Karpas-422 (cell line): ENCODE data around the gene POLE. TPM values are rescaled to one million over a fixed set of nuclear protein-coding genes. Genes with fewer than 3 reads are reported as not detected.

ENCODE experiments used
- DNase-seq: peaks from one replicate; pipeline ENCODE4 v3.0.0-alpha.2; 2015
- H2AFZ ChIP-seq: fragments of 200-600 bp; sonication (generic); 2 replicates; pipeline ENCODE4 v1.6.1; 2014; ENCODE audit warnings: antibody characterized with exemption, low read length, mixed read lengths
- H3K27ac ChIP-seq: fragments of 200-600 bp; sonication (generic); 2 replicates; pipeline ENCODE4 v1.5.1; 2014; ENCODE audit warnings: mild to moderate bottlenecking, low read length, moderate library complexity
- H3K27me3 ChIP-seq: fragments of 200-600 bp; sonication (generic); 2 replicates; pipeline ENCODE4 v1.6.1; 2014; ENCODE audit warnings: low read length, mixed read lengths
- H3K36me3 ChIP-seq: fragments of 200-600 bp; sonication (generic); 2 replicates; pipeline ENCODE4 v1.6.1; 2014; ENCODE audit warnings: low read length, mixed read lengths; ENCODE audit not compliant: insufficient read depth
- H3K4me1 ChIP-seq: fragments of 200-600 bp; sonication (generic); 2 replicates; pipeline ENCODE4 v1.6.1; 2014; ENCODE audit warnings: mild to moderate bottlenecking, low read length, mixed read lengths
- H3K4me2 ChIP-seq: fragments of 200-600 bp; sonication (generic); 2 replicates; pipeline ENCODE4 v1.6.1; 2014; ENCODE audit warnings: low read length, low read depth, mild to moderate bottlenecking; ENCODE audit not compliant: poor library complexity, severe bottlenecking
- H3K4me3 ChIP-seq: fragments of 200-600 bp; sonication (generic); 2 replicates; pipeline ENCODE4 v1.5.1; 2014; ENCODE audit warnings: mild to moderate bottlenecking, antibody characterized with exemption, low read length, mixed read lengths
- H3K79me2 ChIP-seq: fragments of 200-600 bp; sonication (generic); 2 replicates; pipeline ENCODE4 v1.6.1; 2014; ENCODE audit warnings: mild to moderate bottlenecking, low read length, mixed read lengths
- H3K9ac ChIP-seq: fragments of 200-600 bp; sonication (generic); 2 replicates; pipeline ENCODE4 v1.6.0; 2014; ENCODE audit warnings: low read length
- H3K9me2 ChIP-seq: fragments of 200-600 bp; sonication (generic), shearing (Covaris generic); replicated peaks from 2 replicates; pipeline ENCODE4 v1.6.0; 2014; ENCODE audit warnings: mild to moderate bottlenecking, low read length, moderate library complexity; ENCODE audit not compliant: insufficient read depth
- H3K9me3 ChIP-seq: fragments of 300-700, 200-600 bp; sonication (generic); 2 replicates; pipeline ENCODE4 v1.6.1; 2014; ENCODE audit warnings: low read length, mixed read lengths
- H4K20me1 ChIP-seq: fragments of 200-600 bp; sonication (generic); 2 replicates; pipeline ENCODE4 v1.6.1; 2014; ENCODE audit warnings: mild to moderate bottlenecking, antibody characterized with exemption, low read length, low read depth; ENCODE audit not compliant: insufficient read depth
- total RNA-seq: library from RNA; depleted of rRNA; stranded (reverse); fragments of >200 nt; shearing (Covaris generic); gene quantifications from 2 replicates; pipeline ENCODE4 v1.2.3, GENCODE V29; 2014; ENCODE audit warnings: low replicate concordance

Gene POLE
- total RNA-seq, 1 experiment from 2014 or later, result 37.9 TPM

GRCh38 chr12:132658149-132658894 lies 28.8 kb downstream of the POLE start:
- H3K27me3 ChIP-seq, result no peaks in the 10 kb centered on the region
- H3K9me2 ChIP-seq, result no peaks in the 10 kb centered on the region
- H3K27ac ChIP-seq, result no peak overlapping the region
- H3K9me3 ChIP-seq, result no peaks in the 10 kb centered on the region
- DNase-seq, result no peak
- no peaks in the 10 kb centered on the region for H3K79me2 ChIP-seq
- no peak overlapping the region for H3K4me2 ChIP-seq
- H3K9ac ChIP-seq, result no peak overlapping the region
- H3K4me3 ChIP-seq, result no peak overlapping the region
- no peak overlapping the region for H2AFZ ChIP-seq
- no peaks in the 10 kb centered on the region for H4K20me1 ChIP-seq
- H3K36me3 ChIP-seq, result peaks cover 60% of the 10 kb centered on the region
- H3K4me1 ChIP-seq, result no peaks in the 10 kb centered on the region

- Histone ChIP-seq H2AFZ (no peak overlapping the region), H3K9ac (no peak overlapping the region), H3K36me3 (peaks cover 63% of the 10 kb centered on the region), H4K20me1 (no peaks in the 10 kb centered on the region), H3K27ac (no peak overlapping the region), H3K4me3 (no peak overlapping the region), H3K27me3 (no peaks in the 10 kb centered on the region), H3K9me3 (no peaks in the 10 kb centered on the region), H3K79me2 (no peaks in the 10 kb centered on the region), H3K9me2 (no peaks in the 10 kb centered on the region), H3K4me2 (no peak overlapping the region), H3K4me1 (no peaks in the 10 kb centered on the region)
- no peak for DNase-seq
Observed at GRCh38 chr12:132657004-132657727, 30.0 kb downstream of the POLE start.

- Histone ChIP-seq H3K9me3 (no peaks in the 10 kb centered on the region), H3K9ac (no peak overlapping the region), H3K79me2 (no peaks in the 10 kb centered on the region), H3K4me2 (no peak overlapping the region), H3K27ac (no peak overlapping the region), H3K4me3 (no peak overlapping the region), H4K20me1 (no peaks in the 10 kb centered on the region), H3K36me3 (peaks cover 45% of the 10 kb centered on the region; the same call in 1 of the 2 replicates), H3K4me1 (no peaks in the 10 kb centered on the region), H3K9me2 (no peaks in the 10 kb centered on the region), H3K27me3 (no peaks in the 10 kb centered on the region), H2AFZ (no peak overlapping the region)
- no peak for DNase-seq
Observed at GRCh38 chr12:132653567-132654290, 33.4 kb downstream of the POLE start.

- H3K9me3 ChIP-seq, result no peaks in the 10 kb centered on the region
- no peaks in the 10 kb centered on the region for H4K20me1 ChIP-seq
- H2AFZ ChIP-seq, result no peak overlapping the region
- H3K36me3 ChIP-seq, result peaks cover 46% of the 10 kb centered on the region; the same call in 1 of the 2 replicates
- DNase-seq, result no peak
- H3K9ac ChIP-seq, result no peak overlapping the region
- no peak overlapping the region for H3K4me2 ChIP-seq
- no peaks in the 10 kb centered on the region for H3K79me2 ChIP-seq
- H3K4me1 ChIP-seq, result no peaks in the 10 kb centered on the region
- no peaks in the 10 kb centered on the region for H3K9me2 ChIP-seq
- H3K4me3 ChIP-seq, result no peak overlapping the region
- no peak overlapping the region for H3K27ac ChIP-seq
- no peaks in the 10 kb centered on the region for H3K27me3 ChIP-seq
Observed at GRCh38 chr12:132651444-132652100, 35.6 kb downstream of the POLE start.

- Histone ChIP-seq H3K27ac (no peak overlapping the region), H3K79me2 (no peaks in the 10 kb centered on the region), H3K4me3 (no peak overlapping the region), H3K9me3 (no peaks in the 10 kb centered on the region), H3K9ac (no peak overlapping the region), H2AFZ (no peak overlapping the region), H4K20me1 (no peaks in the 10 kb centered on the region), H3K36me3 (peaks cover 32% of the 10 kb centered on the region), H3K9me2 (no peaks in the 10 kb centered on the region), H3K27me3 (no peaks in the 10 kb centered on the region), H3K4me1 (no peaks in the 10 kb centered on the region), H3K4me2 (no peak overlapping the region)
- DNase-seq, result no peak
Observed at GRCh38 chr12:132649226-132649945, 37.8 kb downstream of the POLE start.

- Histone ChIP-seq H3K79me2 (no peaks in the 10 kb centered on the region), H3K27me3 (no peaks in the 10 kb centered on the region), H3K27ac (no peak overlapping the region), H3K36me3 (peaks cover 27% of the 10 kb centered on the region), H3K4me2 (no peak overlapping the region), H2AFZ (no peak overlapping the region), H3K4me3 (no peak overlapping the region), H3K9ac (no peak overlapping the region), H3K9me2 (no peaks in the 10 kb centered on the region), H3K4me1 (no peaks in the 10 kb centered on the region), H4K20me1 (no peaks in the 10 kb centered on the region), H3K9me3 (no peaks in the 10 kb centered on the region)
- no peak for DNase-seq
Observed at GRCh38 chr12:132648616-132649225, 38.4 kb downstream of the POLE start.

GRCh38 chr12:132647858-132648257 lies 39.3 kb downstream of the POLE start:
- Histone ChIP-seq H2AFZ (no peak overlapping the region), H3K9ac (no peak overlapping the region), H3K36me3 (peaks cover 19% of the 10 kb centered on the region), H3K9me3 (no peaks in the 10 kb centered on the region), H4K20me1 (no peaks in the 10 kb centered on the region), H3K79me2 (no peaks in the 10 kb centered on the region), H3K27ac (no peak overlapping the region), H3K4me2 (no peak overlapping the region), H3K9me2 (no peaks in the 10 kb centered on the region), H3K4me3 (no peak overlapping the region), H3K4me1 (no peaks in the 10 kb centered on the region), H3K27me3 (no peaks in the 10 kb centered on the region)
- DNase-seq, result no peak
